OCI-LY3 (cell line): Measurements from ENCODE around the gene CDH23.

Experiments used
- EZH2phosphoT487 ChIP-seq: fragments of 200-600 bp; shearing (Covaris generic); IDR thresholded peaks from 2 replicates; pipeline ENCODE4 v1.6.1; 2018; ENCODE audit warnings: antibody characterized with exemption, mixed run types, low read depth
- TF ChIP-seq, protein P1 (sequence below): fragments of 200-600, 300-600 bp; sonication (generic); IDR thresholded peaks from 2 replicates; pipeline ENCODE4 v1.5.1; 2014; ENCODE audit warnings: antibody characterized with exemption, low read length, low read depth

DNA sequence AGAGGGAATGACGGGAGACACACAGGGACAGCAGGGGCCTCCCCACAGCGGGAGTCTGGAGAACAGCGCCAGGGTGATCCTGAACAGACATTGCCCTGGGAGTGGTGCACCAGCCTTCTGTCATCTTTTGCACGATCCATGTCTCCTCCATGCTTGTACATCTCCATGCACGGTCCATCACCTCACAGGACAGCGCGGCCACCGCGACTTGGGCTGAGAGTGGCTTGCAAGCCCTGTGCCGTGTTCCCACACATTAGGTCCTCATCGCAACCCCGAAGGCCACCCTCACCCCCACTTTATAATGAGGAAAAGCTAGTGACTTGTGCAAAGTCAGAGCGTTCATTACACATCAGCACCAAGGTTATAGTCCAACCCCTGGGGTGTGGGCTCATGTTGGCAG is 64.7 kb downstream of the CDH23 start:
- TF ChIP-seq EZH2phosphoT487 = no peak
- TF ChIP-seq, protein P1, sequence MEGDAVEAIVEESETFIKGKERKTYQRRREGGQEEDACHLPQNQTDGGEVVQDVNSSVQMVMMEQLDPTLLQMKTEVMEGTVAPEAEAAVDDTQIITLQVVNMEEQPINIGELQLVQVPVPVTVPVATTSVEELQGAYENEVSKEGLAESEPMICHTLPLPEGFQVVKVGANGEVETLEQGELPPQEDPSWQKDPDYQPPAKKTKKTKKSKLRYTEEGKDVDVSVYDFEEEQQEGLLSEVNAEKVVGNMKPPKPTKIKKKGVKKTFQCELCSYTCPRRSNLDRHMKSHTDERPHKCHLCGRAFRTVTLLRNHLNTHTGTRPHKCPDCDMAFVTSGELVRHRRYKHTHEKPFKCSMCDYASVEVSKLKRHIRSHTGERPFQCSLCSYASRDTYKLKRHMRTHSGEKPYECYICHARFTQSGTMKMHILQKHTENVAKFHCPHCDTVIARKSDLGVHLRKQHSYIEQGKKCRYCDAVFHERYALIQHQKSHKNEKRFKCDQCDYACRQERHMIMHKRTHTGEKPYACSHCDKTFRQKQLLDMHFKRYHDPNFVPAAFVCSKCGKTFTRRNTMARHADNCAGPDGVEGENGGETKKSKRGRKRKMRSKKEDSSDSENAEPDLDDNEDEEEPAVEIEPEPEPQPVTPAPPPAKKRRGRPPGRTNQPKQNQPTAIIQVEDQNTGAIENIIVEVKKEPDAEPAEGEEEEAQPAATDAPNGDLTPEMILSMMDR = no peak
